IMR-90 (cell line): Measurements from ENCODE around the gene CHMP3. TPM values are rescaled to one million over a fixed set of nuclear protein-coding genes. Genes with fewer than 3 reads are reported as not detected.

Experiments
- ATAC-seq: fragments of 200-7000 bp; cut with Tn5 transposase; 2 replicates; pipeline ENCODE4 v1.9.1; 2020; ENCODE audit warnings: low read depth, mild to moderate bottlenecking, moderate library complexity
- BruUV-seq: library from RNA; stranded (reverse); fragments of 400-500 nt; replicated peaks from 2 replicates; lab custom pipeline; 2021; lab: Mats Ljungman, UMichigan
- CTCF ChIA-PET: fragments of 300-600 bp; formaldehyde crosslinking; extraction: SDS; loops from one replicate; lab custom pipeline; 2021; ENCODE audit warnings: antibody characterized with exemption; lab: Yijun Ruan, JAX
- POLR2A ChIA-PET: fragments of 300-600 bp; sonication (Branson Sonifier 250); formaldehyde crosslinking; loops from one replicate; lab custom pipeline; 2022; ENCODE audit warnings: antibody characterized with exemption; ENCODE audit not compliant: unreplicated experiment; lab: Charles Lee
- DNase-seq: peaks from one replicate; pipeline ENCODE4 v3.0.0; 2013
- H2AFZ ChIP-seq: replicated peaks from 2 replicates; pipeline ENCODE3; 2013; ENCODE audit warnings: low read length, mild to moderate bottlenecking; ENCODE audit not compliant: poor library complexity
- H2AK5ac ChIP-seq: 2 replicates; pipeline ENCODE4 v1.6.1; 2013; ENCODE audit warnings: low read depth, low read length, inconsistent platforms
- H2AK9ac ChIP-seq: replicated peaks from 2 replicates; pipeline ENCODE3; 2013; ENCODE audit warnings: mild to moderate bottlenecking, low read depth, low read length, moderate library complexity; ENCODE audit not compliant: poor library complexity
- H2BK120ac ChIP-seq: 2 replicates; pipeline ENCODE4 v1.6.1; 2013; ENCODE audit warnings: low read depth, low read length, inconsistent platforms
- H2BK15ac ChIP-seq: 3 replicates; pipeline ENCODE4 v1.6.1; 2013; ENCODE audit warnings: low read depth, low read length, inconsistent platforms
- H2BK20ac ChIP-seq: 2 replicates; pipeline ENCODE4 v1.6.1; 2013; ENCODE audit warnings: low read depth, mild to moderate bottlenecking, inconsistent platforms, low read length, moderate library complexity
- H2BK5ac ChIP-seq: 2 replicates; pipeline ENCODE4 v1.6.1; 2013; ENCODE audit warnings: mild to moderate bottlenecking, low read depth, low read length, inconsistent platforms; ENCODE audit not compliant: poor library complexity, severe bottlenecking
- H3K14ac ChIP-seq: replicated peaks from 2 replicates; pipeline ENCODE4 v1.6.1; 2013; ENCODE audit warnings: low read depth, low read length, inconsistent platforms
- H3K18ac ChIP-seq: 2 replicates; pipeline ENCODE4 v1.6.1; 2013; ENCODE audit warnings: low read depth, low read length, control low read depth
- H3K23ac ChIP-seq: 2 replicates; pipeline ENCODE4 v1.6.1; 2013; ENCODE audit warnings: low read depth, low read length, inconsistent platforms
- H3K27ac ChIP-seq: 2 replicates; pipeline ENCODE4 v1.5.1; 2013; ENCODE audit warnings: mild to moderate bottlenecking, control low read depth, low read length; ENCODE audit not compliant: insufficient read depth
- H3K27me3 ChIP-seq: 2 replicates; pipeline ENCODE4 v1.6.1; 2013; ENCODE audit warnings: low read length; ENCODE audit not compliant: control insufficient read depth, insufficient read depth
- H3K36me3 ChIP-seq: 2 replicates; pipeline ENCODE4 v1.6.1; 2013; ENCODE audit warnings: low read length, mixed read lengths; ENCODE audit not compliant: control insufficient read depth, insufficient read depth
- H3K4ac ChIP-seq: 2 replicates; pipeline ENCODE4 v1.6.1; 2013; ENCODE audit warnings: low read depth, low read length, inconsistent platforms
- H3K4me1 ChIP-seq: 2 replicates; pipeline ENCODE4 v1.6.1; 2013; ENCODE audit warnings: low read length, mixed read lengths; ENCODE audit not compliant: control insufficient read depth, insufficient read depth
- H3K4me2 ChIP-seq: 2 replicates; pipeline ENCODE4 v1.6.1; 2013; ENCODE audit warnings: low read depth, mild to moderate bottlenecking, control low read depth, low read length, moderate library complexity
- H3K4me3 ChIP-seq: 2 replicates; pipeline ENCODE4 v1.5.1; 2013; ENCODE audit warnings: low read depth, mild to moderate bottlenecking, control low read depth, low read length, moderate library complexity; ENCODE audit not compliant: insufficient read depth
- H3K56ac ChIP-seq: 2 replicates; pipeline ENCODE4 v1.6.1; 2013; ENCODE audit warnings: low read length, inconsistent platforms; ENCODE audit not compliant: insufficient read depth; ENCODE audit errors: extremely low read depth
- H3K79me1 ChIP-seq, 2 experiments: 2 replicates each; pipeline ENCODE4 v1.6.1; 2013; ENCODE audit warnings: low read length in 2 of 2, inconsistent platforms in 1 of 2, low read depth in 1 of 2
- H3K9ac ChIP-seq: 2 replicates; pipeline ENCODE4 v1.6.1; 2013; ENCODE audit warnings: low read depth, low read length, control low read depth
- H3K9me1 ChIP-seq: 2 replicates; pipeline ENCODE4 v1.6.1; 2013; ENCODE audit warnings: low read length, inconsistent platforms; ENCODE audit not compliant: insufficient read depth
- H3K9me3 ChIP-seq: 2 replicates; pipeline ENCODE4 v1.6.1; 2013; ENCODE audit warnings: low read length; ENCODE audit not compliant: control insufficient read depth, insufficient read depth
- H4K20me1 ChIP-seq: 2 replicates; pipeline ENCODE4 v1.6.1; 2013; ENCODE audit warnings: low read length, inconsistent platforms; ENCODE audit not compliant: insufficient read depth
- H4K5ac ChIP-seq: 2 replicates; pipeline ENCODE4 v1.6.1; 2013; ENCODE audit warnings: mild to moderate bottlenecking, low read depth, low read length, control low read depth
- H4K8ac ChIP-seq, 2 experiments: 2 replicates each; pipeline ENCODE4 v1.6.1; 2013; ENCODE audit warnings: low read depth in 2 of 2, low read length in 2 of 2, control low read depth in 1 of 2, inconsistent platforms in 1 of 2
- H4K91ac ChIP-seq: 2 replicates; pipeline ENCODE4 v1.6.1; 2013; ENCODE audit warnings: low read depth, low read length, inconsistent platforms; ENCODE audit not compliant: insufficient read depth
- BHLHE40 ChIP-seq: fragments of 150-350 bp; IDR thresholded peaks from 2 replicates; pipeline ENCODE4 v1.6.1; 2016; ENCODE audit warnings: mild to moderate bottlenecking, low read depth, low read length
- WGBS, 2 experiments: methylation state at CpG; one replicate each; pipeline versions ENCODE4 v1.1.5 to v1.1.7; 2013; ENCODE audit warnings: missing lambda C conversion rate in 2 of 2; ENCODE audit not compliant: insufficient read length in 1 of 2; ENCODE audit errors: extremely low coverage in 2 of 2; 5-methylcytosine and 5-hydroxymethylcytosine counted together
- dilution Hi-C: fragments of 300-500 bp; cut with HindIII; formaldehyde crosslinking; loops from one replicate; pipeline ENCODE4 v1.14.3; 2018; ENCODE audit warnings: low sequenced_read_pairs; ENCODE audit not compliant: unreplicated experiment
- in situ Hi-C: fragments of 300-500 bp; cut with MboI; formaldehyde crosslinking; loops from 3 replicates; pipeline ENCODE4 v1.14.3; 2019; ENCODE audit warnings: low sequenced_read_pairs, inconsistent platforms, mixed read lengths
- intact Hi-C: fragments of 100-400 bp; cut with micrococcal nuclease; formaldehyde crosslinking; loops from 2 replicates; pipeline ENCODE4 v1.10.0; 2022
- polyA plus RNA-seq, 3 experiments: library from polyadenylated mRNA; depleted of rRNA; stranded (reverse); fragments of >200 nt; gene quantifications; 2 replicates each; pipeline ENCODE4 v1.2.3, GENCODE V29; 2012; ENCODE audit warnings: low replicate concordance in 1 of 3
- total RNA-seq: library from RNA; depleted of rRNA; stranded (reverse); fragments of >200 nt; gene quantifications from 2 replicates; pipeline ENCODE4 v1.2.3, GENCODE V29; 2012

The CHMP3 gene
- total and polyA plus RNA-seq, 2 of the 4 experiments (the other 2 are of a cell fraction), result 38.4 to 84.6 TPM

GRCh38 chr2:86476918-86477317 is 86.3 kb downstream of the CHMP3 start:
- no peak overlapping the region for H2BK20ac ChIP-seq
- no peak overlapping the region for H2AFZ ChIP-seq
- H3K56ac ChIP-seq, result no peak overlapping the region
- H3K9me1 ChIP-seq, result 0 out of 2 replicates have a peak, but pooled peaks cover 4% of the 10 kb centered on the region
- H3K4me2 ChIP-seq, result no peak overlapping the region
- 0 out of 2 replicates have a peak overlapping the region, but pooled peaks have one; percentile 37 for H3K23ac ChIP-seq
- TF ChIP-seq BHLHE40, result no peak
- H2BK5ac ChIP-seq, result no peak overlapping the region
- H2BK15ac ChIP-seq, result no peak overlapping the region
- H3K79me1 ChIP-seq, result peaks cover 26 to 45% of the 10 kb centered on the region in 2 experiments
- ChIA-PET POLR2A (no interaction called here), CTCF (no interaction called here)
- dilution Hi-C loops (no loop called here), intact Hi-C loops (loop anchor here (5.0 kb wide), 3 partner anchors 35 to 255 kb away; partner anchors contain the start of genes KDM3A and RNF103), in situ Hi-C loops (no loop called here)
- BruUV-seq, result no TSS peak
- ATAC-seq (peak; percentile 12), DNase-seq (no peak)
- no peak overlapping the region for H3K4me3 ChIP-seq
- H2BK120ac ChIP-seq, result no peak overlapping the region
- H3K4ac ChIP-seq, result no peak overlapping the region
- peaks cover 56% of the 10 kb centered on the region for H3K36me3 ChIP-seq
- no peak overlapping the region for H2AK5ac ChIP-seq
- H4K5ac ChIP-seq, result no peak overlapping the region
- no peak overlapping the region for H3K27ac ChIP-seq
- no peak overlapping the region for H4K91ac ChIP-seq
- H3K9ac ChIP-seq, result no peak overlapping the region
- no peak overlapping the region for H2AK9ac ChIP-seq
- H4K8ac ChIP-seq, result no peak overlapping the region
- H3K27me3 ChIP-seq, result no peaks in the 10 kb centered on the region
- WGBS, 2 experiments, result 96% methylated on average over 3 of the region's 3 CpGs; no CpG with 5 or more reads in 1 of the 2 experiments
- H4K20me1 ChIP-seq, result peaks cover 11% of the 10 kb centered on the region
- no peak overlapping the region for H3K18ac ChIP-seq
- H3K4me1 ChIP-seq, result peaks cover 6% of the 10 kb centered on the region; the same call in 1 of the 2 replicates
- no peaks in the 10 kb centered on the region for H3K9me3 ChIP-seq
- 0 out of 2 replicates have a peak overlapping the region, but pooled peaks have one; percentile 19 for H3K14ac ChIP-seq
